Measurements from ENCODE around the gene NEURL1B.
"Not testable (repeated sequence)": the region's sequence is repeated elsewhere in the genome, so short reads cannot be mapped to it uniquely, and the experiment has no call there.

NEURL1B gene

DNA sequence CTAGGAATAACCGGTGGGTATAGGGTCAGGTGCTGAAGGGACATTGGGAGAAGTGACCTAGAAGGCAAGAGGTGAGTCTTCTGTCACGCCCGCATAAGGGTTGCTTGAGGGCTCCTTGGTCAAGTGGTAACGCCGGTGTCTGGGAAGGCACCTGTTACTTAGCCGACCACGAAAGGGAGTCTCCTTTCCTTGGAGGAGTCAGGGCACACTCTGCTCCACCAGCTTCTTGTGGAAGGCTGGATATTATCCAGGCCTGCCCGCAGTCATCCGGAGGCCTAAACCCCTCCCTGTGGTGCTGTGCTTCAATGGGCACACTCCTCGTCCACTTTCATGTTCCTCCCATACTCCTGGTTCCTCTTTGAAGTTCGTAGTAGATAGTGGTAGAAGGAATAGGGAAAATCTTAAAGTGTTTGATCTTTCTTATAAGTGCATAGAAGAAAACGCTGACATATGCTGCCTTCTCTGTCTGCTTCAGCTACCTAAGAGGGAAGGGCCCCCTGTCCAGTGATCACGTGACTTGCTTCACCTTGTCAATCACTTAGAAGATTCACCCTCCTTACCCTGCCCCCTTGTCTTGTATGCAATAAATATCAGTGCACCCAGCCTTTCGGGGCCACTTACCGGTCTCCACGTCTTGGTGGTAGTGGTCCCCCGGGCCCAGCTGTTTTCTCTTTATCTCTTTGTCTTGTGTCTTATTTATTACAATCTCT is 16.6 kb downstream of the NEURL1B start:
- DNase-seq (ENCODE audit: low spot score), result not testable (repeated sequence)

DNA sequence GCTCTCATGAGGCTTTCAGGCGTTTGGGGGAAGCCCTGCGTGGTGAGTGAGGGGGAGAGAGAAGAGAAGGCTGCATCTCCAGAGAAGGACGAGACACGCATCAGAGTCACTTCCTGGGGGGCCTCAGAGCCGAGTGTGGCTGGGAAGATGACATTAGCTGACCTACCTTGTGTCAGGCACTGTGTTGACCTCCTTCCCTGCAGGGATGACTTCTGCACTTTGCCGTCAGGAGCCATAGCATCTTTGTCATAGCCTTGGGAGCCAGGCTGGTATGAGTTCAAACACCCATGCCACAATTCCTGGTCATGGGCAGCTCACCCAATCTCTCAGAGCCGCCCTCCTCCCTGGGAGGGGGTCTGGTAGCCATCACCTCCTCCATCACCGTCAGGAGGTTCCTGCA is 17.3 kb downstream of the NEURL1B start:
- no peak for DNase-seq (ENCODE audit: low spot score)

DNA sequence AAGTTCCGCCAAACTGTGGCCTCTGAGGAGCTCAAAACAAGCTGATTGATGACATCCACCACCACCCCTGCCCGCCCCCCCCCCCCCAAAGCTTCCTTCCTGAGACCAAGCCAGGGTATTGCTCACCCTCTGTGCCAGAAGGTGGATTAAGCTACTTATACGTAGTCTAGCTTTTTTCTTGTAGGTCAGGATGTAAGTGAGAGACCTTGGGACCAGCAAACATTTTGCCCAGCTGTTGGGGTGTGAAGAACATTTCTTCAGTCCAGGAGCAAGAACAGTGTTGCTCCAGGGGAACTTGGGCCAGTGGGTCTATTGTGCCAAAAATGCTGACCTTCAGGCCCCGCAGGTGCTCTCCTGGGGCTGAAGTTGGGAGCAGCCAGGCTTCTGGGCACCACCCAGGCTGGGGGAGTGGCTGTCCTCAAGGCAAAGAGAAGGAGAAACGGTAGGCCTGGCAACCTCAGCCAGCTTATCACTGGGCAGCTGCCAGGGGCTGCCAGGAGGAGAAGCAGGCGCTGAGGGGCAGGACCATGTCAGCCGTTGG is 18.0 kb downstream of the NEURL1B start:
- no peak for DNase-seq (ENCODE audit: low spot score)

DNA sequence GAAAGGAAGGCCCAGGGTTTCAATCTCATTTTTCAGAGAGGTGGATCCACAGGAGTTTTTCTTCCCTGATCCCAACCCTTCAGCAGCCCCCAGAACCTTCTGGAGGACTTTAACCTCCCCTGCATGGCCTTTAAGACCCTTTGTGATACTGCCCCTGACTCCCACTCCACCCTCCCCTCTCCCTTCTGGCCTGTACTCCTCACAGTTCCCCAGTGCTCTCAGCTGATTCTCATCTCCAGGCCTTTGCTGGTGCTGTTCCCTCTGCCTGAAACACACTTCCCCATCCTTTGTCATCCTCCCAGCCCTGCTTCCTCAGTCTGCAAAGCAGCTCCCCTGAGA is 18.5 kb downstream of the NEURL1B start:
- no peak for DNase-seq (ENCODE audit: low spot score)

DNA sequence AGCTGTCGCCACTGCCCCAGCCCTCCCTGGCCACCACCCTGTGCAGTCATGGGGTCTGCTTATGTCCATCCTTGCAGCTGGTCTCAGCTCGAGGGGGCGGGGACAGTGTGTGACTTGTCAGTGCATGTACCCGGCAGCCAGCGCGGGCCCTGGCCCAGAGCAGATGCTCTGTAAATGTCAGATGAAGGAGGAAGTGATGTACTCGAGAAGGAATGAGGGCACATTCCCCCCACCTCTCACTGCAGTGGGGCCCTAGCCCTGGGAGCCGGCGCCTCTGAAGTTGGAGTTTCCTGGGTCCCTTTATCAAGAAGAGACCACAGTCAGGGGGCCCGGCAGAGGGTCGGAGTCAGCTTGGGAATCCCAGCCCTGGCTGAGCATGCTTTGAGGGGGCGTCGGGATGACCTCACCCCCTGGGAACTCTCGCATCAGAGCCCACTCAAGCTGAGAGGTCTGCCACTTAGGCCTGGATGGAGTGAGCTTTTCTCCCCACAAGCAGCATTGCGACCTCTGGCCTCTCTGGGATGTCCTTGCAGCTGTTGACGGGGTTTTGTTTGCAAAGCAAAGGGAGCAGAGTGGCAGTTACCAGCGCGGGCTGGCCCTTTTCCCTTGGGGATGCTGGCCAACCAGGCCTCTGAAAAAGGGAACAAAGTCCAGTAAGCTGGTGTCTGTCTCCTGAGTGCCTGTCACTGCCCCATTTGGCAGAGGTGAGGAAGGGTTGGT is 19.0 kb downstream of the NEURL1B start:
- DNase-seq (ENCODE audit: low spot score), result no peak

DNA sequence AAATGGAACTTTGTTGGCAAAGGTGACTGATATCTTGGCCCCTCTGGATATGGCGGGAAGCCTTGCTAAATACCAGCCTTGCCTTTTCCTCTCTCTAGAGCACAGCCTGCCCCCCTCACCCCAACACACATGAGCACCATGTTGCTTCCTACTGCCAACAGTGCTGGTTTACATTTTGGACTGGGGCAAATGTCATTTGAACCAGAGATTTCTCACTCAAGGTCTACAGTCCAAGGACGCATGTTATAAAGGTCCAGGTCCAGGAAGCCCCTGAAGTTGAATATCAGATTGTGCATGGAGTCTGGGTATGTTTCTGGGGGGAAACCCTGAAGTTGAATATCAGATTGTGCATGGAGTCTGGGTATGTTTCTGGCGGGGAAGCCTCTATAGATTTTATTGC is 19.9 kb downstream of the NEURL1B start:
- no peak for DNase-seq (ENCODE audit: low spot score)

DNA sequence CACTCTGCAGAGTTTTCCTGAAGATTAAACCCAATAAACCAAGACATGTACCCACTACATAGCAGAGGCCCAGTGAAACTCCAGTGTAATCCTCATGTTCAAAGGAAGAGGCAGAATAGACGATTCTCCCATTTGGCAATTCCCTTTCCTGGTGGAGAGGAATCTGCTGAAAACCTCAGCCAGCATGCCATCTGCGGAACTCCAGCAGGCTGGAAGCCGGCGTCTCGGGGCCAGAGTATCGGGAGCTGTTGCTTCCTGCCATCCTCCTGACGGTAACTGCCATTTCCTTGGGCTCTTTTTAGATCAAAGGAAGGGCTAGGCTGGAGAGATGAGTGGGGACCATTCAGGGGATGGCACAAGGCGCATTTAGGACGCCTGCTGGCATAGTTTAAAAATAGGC is 20.5 kb downstream of the NEURL1B start:
- DNase-seq (ENCODE audit: low spot score), result no peak

DNA sequence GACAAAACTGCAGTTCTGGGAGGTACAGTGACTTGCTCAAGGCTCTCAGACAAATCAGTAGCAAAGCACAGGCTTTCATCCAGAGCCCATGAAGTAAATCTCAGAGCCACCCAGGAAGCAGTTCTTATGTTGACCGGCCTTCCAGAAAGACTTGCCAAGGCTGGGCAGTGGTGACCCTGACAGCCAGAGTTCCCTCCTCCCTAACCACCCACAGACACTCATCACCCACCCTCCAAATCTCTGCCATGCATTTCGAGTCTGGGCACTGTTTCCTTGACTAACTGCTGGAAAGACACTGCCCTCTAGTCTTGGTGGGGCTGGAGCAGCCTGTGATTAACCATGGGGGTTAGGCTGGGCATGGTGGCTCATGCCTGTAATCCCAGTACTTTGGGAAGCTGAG is 21.5 kb downstream of the NEURL1B start:
- DNase-seq (ENCODE audit: low spot score), result no peak

DNA sequence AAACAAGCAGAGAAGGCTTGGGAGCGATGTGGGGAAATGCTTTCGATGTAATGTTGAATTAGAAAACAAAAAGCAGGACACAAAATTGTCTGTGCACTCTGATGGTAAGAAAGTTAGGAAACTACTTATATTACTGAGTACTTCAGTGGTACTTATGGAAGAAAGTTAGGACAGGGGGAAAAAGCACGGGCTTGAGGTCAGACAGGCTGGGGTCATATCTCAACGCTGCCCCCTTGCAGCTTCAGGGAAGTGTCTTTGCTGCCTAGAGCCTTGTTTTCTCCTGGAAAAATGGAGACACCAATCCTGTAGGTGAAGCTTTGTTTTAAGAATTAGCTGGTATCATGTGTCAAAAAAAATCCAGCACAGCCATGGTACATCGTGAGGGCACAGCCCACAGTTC is 23.0 kb downstream of the NEURL1B start:
- no peak for DNase-seq (ENCODE audit: low spot score)

DNA sequence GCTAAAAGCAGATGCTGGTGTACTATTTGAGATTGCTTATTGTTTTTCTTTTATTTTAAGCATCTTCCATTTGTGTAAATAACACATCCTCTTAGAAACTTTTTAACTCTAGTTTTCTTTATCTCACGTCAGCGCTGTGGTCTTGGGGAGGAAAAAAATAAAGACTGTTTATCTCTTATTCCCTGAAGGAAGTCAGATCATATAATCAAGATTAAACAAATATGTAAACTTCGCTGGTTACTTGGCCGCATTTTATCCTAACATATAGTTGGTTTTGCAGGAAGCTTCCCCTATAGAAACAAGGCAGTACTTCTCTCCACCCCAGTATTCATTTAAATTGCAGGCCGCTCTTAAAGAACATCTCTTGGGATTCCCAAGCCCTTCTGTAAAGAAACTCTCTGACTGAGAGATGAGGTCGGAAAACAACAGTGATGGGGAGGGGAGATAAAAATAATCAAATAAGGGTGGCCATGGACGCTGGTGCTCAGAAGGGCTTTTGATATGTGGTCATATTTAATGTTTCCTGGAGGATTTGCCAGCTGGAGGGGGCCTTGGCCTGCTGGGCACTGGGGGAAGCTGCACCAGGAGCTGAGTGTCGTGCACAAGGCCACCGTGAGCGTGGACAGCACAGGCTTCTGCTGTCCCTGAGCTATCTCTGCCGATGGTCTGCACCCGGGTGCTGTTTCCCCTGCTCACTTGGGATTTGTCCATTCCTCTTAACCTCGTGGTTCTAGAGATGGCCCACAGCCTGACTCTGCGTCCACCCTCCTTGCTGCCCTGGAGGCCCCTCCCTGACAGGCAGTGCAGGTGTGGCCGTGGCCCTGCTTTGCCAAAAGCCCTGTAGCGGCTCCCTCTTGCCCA is 23.8 kb downstream of the NEURL1B start:
- no peak for DNase-seq (ENCODE audit: low spot score)

DNA sequence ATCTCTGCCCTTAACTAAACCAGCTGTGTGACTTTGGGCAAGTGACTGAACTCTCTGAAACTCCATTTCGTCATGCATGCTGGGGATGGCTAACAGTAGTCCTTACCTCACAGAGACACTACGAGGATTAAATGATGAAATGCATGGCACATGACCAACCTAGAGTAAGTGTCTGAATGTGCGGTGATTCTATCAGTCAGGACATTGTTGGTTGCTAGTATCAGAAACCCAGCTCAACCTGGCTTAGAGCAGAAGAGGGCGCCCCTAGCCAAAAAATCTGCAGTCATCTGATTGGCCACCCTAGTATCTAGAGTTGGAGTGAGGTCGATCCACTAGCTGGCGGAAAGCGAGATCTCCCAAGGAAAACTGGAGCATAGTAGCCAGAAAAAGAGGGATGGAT is 25.2 kb downstream of the NEURL1B start:
- DNase-seq (ENCODE audit: low spot score), result no peak

DNA sequence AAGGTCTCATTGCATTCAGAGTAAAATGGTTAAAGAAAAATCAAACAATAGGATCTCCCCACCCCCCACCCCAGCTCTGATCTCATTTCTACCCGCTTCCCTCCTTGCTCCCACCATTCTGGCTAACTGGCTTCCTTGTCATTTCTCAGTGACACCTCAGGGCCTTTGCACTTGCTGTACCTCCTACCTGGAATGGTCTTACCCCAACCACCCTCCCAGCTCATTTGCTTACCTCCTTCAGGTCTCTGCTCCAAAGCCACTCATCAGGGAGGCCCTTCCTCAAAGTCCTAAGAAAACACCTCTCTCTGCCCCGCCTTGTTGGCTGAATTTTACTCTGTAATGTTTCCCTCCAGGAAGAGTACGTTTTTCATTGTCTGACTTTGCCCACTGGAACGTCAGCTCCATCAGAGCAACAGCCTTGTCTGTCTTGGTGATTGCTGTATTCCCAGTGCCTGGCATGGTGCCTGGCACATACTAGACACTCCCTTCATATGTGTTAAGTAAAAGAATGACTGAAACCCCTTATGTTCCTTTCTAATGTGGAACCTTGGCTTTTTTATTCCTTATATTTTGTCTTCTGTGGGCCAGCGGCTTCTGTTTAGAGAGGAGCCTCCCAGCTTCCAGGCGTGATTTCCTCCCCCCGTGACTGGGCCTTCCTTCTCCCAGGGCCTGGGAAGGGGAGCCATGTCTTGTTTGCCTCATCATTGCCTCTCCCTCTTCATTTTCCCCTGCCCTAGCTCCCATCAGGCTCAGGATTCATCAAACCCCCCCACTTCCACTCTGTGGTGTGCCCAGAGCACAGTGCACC is 26.9 kb downstream of the NEURL1B start:
- DNase-seq (ENCODE audit: low spot score), result no peak

DNA sequence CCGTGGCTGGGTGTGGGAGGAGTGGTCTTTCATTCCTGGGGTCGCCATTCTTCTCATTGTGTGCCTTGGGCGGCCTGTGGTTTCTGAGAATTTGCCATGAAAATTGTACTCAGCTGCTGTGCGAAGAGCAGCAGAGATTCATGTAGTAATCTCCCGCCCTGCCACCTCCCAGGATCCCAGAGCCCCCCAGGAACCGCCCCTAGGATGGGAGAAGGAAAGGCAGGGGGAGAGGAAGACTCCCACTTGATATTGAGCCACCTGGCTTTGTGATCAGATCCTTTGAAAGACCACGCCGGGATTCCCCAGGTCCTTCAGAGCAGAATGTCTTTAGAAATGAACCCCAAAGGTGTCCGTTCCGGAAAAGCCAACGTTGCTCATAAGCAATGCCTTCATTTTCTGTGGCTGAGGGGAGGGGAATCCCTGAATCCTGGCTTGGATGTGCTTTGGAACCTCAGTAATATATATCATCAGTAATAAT is 27.6 kb downstream of the NEURL1B start:
- no peak for DNase-seq (ENCODE audit: low spot score)

DNA sequence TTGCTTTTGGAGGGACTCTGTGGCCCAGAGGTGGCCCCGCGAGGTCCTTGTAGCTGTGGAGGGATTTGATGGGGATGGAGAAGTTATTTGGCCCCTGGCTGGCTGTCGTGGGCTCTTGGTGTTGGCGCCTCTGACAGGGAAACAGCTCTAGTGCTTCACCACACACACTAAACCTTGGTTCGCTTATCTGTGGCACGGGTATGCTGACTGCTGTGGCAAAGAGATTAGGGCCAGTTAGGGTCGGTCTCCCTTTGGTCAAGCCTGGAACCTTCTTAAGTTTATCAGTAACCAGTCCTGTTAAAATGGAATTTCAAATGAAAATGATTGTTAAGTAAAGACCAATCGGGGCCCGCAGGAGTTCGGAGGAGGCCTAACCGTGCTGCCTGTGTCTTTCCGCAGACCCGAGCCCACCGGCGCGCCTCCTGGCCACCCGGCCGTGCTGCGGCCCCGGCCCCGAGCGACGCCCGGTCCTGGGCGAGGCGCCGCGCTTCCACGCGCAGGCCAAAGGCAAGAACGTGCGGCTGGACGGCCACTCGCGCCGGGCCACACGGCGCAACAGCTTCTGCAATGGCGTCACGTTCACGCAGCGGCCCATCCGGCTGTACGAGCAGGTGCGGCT is 28.4 kb downstream of the NEURL1B start:
- no peak for DNase-seq (ENCODE audit: low spot score)

DNA sequence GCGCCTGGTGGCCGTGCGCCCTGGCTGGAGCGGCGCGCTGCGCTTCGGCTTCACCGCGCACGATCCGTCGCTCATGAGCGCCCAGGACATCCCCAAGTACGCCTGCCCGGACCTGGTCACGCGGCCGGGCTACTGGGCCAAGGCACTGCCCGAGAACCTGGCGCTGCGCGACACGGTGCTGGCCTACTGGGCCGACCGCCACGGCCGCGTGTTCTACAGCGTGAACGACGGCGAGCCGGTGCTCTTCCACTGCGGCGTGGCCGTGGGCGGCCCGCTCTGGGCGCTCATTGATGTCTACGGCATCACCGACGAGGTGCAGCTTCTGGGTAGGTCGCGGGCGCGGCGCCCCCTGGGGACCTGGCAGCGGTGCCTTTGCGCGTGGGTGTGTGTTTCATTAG is 28.9 kb downstream of the NEURL1B start:
- DNase-seq (ENCODE audit: low spot score), result no peak

DNA sequence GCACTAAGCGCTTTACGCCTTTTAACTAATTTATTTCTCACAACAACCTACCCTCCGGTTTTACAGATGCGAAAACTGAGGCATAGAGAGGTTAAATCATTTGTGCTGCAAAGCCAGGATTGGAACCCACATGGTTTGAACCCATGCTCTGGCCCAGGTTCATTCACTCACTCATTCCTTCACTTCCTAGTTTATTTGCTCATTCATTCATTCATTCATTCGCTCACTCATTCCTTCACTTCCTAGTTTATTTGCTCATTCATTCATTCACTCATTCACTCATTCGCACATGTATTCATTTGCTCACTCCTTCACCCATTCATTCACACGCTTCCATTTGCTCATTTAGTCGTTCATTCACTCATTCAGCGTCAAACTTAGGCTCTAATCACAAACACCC is 29.4 kb downstream of the NEURL1B start:
- DNase-seq (ENCODE audit: low spot score), result no peak

DNA sequence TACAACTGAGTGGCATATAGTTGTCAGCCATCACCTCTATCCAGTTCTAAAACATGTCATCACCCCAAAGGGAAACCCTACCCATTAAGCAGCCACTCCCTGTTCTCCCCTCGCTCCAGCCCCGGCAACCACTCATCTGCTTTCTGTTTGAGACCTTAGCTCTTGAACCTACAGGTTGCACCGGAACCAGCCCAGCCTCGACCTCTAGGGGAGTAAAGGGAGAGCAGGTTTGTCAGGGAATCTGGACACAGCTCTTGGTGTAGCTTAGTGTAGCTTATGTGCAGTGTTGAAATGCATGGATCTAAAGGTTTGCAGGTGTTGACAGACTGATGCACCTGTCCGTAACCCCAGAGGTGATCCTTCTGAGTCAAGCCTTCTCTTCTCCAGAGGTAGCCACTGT is 30.0 kb downstream of the NEURL1B start:
- DNase-seq (ENCODE audit: low spot score), result no peak

DNA sequence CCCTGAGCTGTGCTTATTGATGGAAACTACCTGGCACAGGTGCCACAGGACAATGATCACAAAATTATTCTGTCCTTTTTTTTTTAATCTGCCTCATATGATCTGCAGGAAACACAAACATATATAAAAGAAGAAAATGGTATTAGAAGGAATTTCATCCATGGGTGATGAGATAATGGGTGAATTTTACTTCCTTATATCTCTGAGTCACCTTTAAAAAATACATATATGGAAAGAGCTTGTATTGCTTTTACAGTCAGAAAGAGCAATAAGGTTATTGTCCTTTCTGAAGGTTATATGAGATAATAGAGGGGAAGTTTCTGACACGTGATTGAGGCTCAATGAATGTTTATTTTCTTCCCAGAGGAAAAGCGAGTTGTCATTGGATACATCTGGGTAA is 31.6 kb downstream of the NEURL1B start:
- DNase-seq (ENCODE audit: low spot score), result no peak

DNA sequence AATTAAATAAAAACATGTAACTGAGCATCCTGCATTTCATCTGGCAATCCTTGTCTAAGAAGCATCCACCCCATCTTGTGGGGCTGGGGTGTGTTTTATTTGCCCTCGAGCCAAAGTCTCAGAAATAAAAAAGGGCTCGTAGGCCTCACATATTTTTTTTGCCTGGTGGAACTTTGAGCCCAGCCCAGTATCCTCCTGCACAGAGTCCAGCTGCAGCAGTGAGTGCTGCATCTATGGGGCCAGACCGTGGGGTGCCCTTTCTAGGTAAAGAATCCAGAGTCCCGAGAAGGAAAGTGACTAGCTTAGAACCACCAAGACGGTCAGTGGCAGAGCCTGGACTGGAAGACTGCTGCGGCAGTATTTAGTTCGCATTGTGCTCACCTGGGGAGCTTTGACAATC is 33.1 kb downstream of the NEURL1B start:
- DNase-seq (ENCODE audit: low spot score), result no peak

DNA sequence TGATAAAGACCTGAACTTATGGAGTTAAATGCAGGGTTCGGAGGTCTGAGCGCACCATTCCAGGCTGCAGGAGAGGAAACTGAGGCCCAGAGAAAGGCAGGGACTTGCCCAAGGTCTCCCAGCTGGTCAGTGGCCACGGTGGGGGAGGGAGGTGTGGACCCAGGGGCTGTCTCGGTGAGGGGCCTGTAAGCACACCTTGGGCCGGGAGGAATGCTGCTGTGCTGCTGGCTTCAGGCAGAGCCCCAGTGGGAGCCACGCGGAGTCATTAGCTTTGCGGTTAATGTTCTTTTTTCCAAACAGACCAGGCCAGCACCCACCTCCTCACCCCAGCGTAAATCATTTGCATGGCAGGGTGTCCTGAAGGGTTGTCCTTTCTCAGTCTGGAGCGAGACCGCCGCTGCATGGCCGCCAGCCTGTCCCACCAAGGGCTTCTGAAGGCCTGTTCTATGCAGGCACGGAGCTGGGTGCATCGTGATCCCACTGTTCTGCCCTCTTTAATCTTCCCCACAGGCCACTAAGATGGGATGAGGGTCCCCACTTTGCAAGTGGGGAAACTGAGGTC is 35.9 kb downstream of the NEURL1B start:
- no peak for DNase-seq (ENCODE audit: low spot score)

DNA sequence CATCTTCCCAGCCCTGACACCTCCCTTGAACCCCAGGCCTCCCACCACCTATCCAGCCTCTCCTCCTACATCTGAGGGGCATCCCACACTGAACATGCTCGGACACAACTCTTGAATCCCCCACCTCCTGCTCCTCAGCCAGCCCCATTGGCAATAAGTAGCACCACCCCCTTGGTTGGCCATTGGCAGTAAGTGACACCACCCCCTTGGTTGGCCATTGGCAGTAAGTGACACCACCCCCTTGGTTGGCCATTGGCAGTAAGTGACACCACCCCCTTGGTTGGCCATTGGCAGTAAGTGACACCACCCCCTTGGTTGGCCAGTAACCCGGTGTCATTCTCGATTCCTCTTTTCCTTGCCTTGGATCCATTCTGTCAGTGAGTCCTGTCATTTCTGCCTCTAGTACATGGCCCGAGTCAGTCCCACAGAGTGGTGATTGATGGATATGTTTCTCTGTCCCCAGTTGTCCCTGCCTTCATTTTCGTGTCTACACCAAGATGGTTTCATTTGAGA is 37.4 kb downstream of the NEURL1B start:
- not testable (repeated sequence) for DNase-seq (ENCODE audit: low spot score)
